HEK293 (cell line): ENCODE data around the gene ZNF442.

ENCODE experiments used
- BCL11A ChIP-seq: fragments of 450-650 bp; formaldehyde crosslinking; IDR thresholded peaks from 2 replicates; pipeline ENCODE4 v1.5.1; 2016; ENCODE audit warnings: low read depth, missing biosample characterization, missing genetic modification characterization
- FEZF1 ChIP-seq: fragments of 450-650 bp; formaldehyde crosslinking; IDR thresholded peaks from 2 replicates; pipeline ENCODE4 v1.5.1; 2016; ENCODE audit warnings: missing biosample characterization, missing genetic modification characterization
- GLIS1 ChIP-seq: fragments of 450-650 bp; formaldehyde crosslinking; IDR thresholded peaks from 2 replicates; pipeline ENCODE4 v1.5.1; 2016; ENCODE audit warnings: missing biosample characterization, missing genetic modification characterization
- PRDM1 ChIP-seq: fragments of 450-650 bp; formaldehyde crosslinking; IDR thresholded peaks from 2 replicates; pipeline ENCODE4; 2016; ENCODE audit warnings: missing biosample characterization, missing genetic modification characterization
- ZBTB21 ChIP-seq: fragments of 450-650 bp; formaldehyde crosslinking; IDR thresholded peaks from 2 replicates; pipeline ENCODE4 v1.5.1; 2017; ENCODE audit warnings: missing biosample characterization, missing genetic modification characterization
- ZEB2 ChIP-seq: fragments of 450-650 bp; formaldehyde crosslinking; IDR thresholded peaks from 2 replicates; pipeline ENCODE4 v1.5.1; 2016; ENCODE audit warnings: missing biosample characterization, missing genetic modification characterization
- ZFP41 ChIP-seq: fragments of 450-650 bp; formaldehyde crosslinking; IDR thresholded peaks from 2 replicates; pipeline ENCODE4 v1.5.1; 2016; ENCODE audit warnings: missing biosample characterization, missing genetic modification characterization, borderline replicate concordance
- ZNF132 ChIP-seq: fragments of 450-650 bp; formaldehyde crosslinking; IDR thresholded peaks from 2 replicates; pipeline ENCODE4 v1.5.1; 2017; ENCODE audit warnings: missing biosample characterization, missing genetic modification characterization, borderline replicate concordance
- ZNF19 ChIP-seq: fragments of 450-650 bp; formaldehyde crosslinking; IDR thresholded peaks from 2 replicates; pipeline ENCODE4; 2016; ENCODE audit warnings: missing biosample characterization, missing genetic modification characterization, low read depth
- ZNF221 ChIP-seq: fragments of 450-650 bp; formaldehyde crosslinking; IDR thresholded peaks from 2 replicates; pipeline ENCODE4 v1.5.1; 2017; ENCODE audit warnings: missing biosample characterization, missing genetic modification characterization, borderline replicate concordance
- ZNF302 ChIP-seq: fragments of 450-650 bp; formaldehyde crosslinking; IDR thresholded peaks from 2 replicates; pipeline ENCODE4 v1.5.1; 2016; ENCODE audit warnings: missing biosample characterization, missing genetic modification characterization, low read depth
- ZNF324 ChIP-seq: fragments of 450-650 bp; formaldehyde crosslinking; IDR thresholded peaks from 2 replicates; pipeline ENCODE4 v1.5.1; 2016; ENCODE audit warnings: missing biosample characterization, missing genetic modification characterization
- ZNF391 ChIP-seq: fragments of 450-650 bp; formaldehyde crosslinking; IDR thresholded peaks from 2 replicates; pipeline ENCODE4 v1.5.1; 2016; ENCODE audit warnings: low read depth, missing biosample characterization, missing genetic modification characterization, borderline replicate concordance
- ZNF629 ChIP-seq: fragments of 450-650 bp; formaldehyde crosslinking; IDR thresholded peaks from 2 replicates; pipeline ENCODE4 v1.5.1; 2017; ENCODE audit warnings: missing biosample characterization, missing genetic modification characterization
- ZNF777 ChIP-seq: fragments of 450-650 bp; formaldehyde crosslinking; IDR thresholded peaks from 2 replicates; pipeline ENCODE4 v1.5.1; 2017; ENCODE audit warnings: missing biosample characterization, missing genetic modification characterization, borderline replicate concordance
- ZSCAN30 ChIP-seq: fragments of 450-650 bp; IDR thresholded peaks from 2 replicates; pipeline ENCODE4 v1.5.1; 2018; ENCODE audit warnings: missing biosample characterization, mild to moderate bottlenecking, missing genetic modification characterization, moderate library complexity
- TF ChIP-seq, protein P1 (sequence below): fragments of 450-650 bp; formaldehyde crosslinking; IDR thresholded peaks from 2 replicates; pipeline ENCODE4 v1.5.1; 2016; ENCODE audit warnings: missing biosample characterization, missing genetic modification characterization, borderline replicate concordance
- TF ChIP-seq, protein P2 (sequence below): fragments of 450-650 bp; IDR thresholded peaks from 2 replicates; pipeline ENCODE4 v1.5.1; 2018; ENCODE audit warnings: missing biosample characterization, mild to moderate bottlenecking, missing genetic modification characterization
- TF ChIP-seq, protein P3 (sequence below): fragments of 450-650 bp; formaldehyde crosslinking; IDR thresholded peaks from 2 replicates; pipeline ENCODE4 v1.5.1; 2016; ENCODE audit warnings: missing biosample characterization, missing genetic modification characterization
- TF ChIP-seq, protein P4 (sequence below): fragments of 450-650 bp; formaldehyde crosslinking; IDR thresholded peaks from 2 replicates; pipeline ENCODE4 v1.5.1; 2016; ENCODE audit warnings: missing biosample characterization, missing genetic modification characterization, low read depth
- TF ChIP-seq, protein P5 (sequence below): fragments of 450-650 bp; formaldehyde crosslinking; IDR thresholded peaks from 2 replicates; pipeline ENCODE4 v1.5.1; 2016; ENCODE audit warnings: missing biosample characterization, missing genetic modification characterization
- TF ChIP-seq, protein P6 (sequence below): fragments of 450-650 bp; formaldehyde crosslinking; IDR thresholded peaks from 2 replicates; pipeline ENCODE4 v1.5.1; 2017; ENCODE audit warnings: missing biosample characterization, missing genetic modification characterization

Gene ZNF442

DNA sequence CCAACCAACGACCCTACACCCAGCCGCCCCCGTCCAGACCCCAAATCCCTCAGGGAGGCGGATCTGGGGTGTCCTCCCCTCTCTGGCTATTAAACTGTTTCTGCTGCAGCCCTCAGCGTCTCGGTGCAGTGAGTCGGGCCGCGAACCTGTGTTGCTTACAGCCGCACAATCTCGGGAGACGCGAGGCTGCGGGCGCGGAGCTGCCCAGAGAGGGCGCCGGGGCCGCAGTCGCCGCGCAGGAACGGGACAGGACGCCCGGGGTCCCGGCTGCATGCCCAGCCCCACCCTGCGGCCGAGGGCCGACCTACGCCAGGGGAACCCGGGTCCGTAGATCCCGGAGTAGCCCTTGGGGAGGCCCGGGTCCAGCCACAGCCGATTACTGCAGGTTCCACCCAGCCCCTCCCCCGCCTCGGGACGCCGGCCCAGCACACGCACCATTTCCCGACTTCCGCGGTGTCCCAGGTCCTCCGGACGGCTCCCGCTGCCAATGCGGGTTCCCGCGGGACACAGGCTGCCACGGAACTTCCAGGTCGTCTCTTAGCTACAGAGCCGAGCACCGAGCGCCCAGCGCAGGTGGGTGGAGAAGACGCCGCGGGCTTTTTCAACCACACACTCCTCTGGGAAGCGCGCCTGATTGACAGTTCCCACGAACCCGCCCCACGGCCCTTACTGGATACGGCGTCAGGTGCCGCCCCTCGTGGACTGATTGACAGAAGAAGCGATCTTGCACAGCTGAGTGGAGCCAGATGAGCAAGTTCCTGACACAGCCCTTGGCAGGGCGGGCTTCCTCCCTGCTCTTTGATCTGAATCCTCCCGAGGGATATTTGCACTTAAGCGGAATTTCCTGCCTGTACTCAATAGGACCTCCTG, 35.4 kb upstream of the ZNF442 start, which contains the start of gene ZNF799 (continued):
- TF ChIP-seq, protein P1, sequence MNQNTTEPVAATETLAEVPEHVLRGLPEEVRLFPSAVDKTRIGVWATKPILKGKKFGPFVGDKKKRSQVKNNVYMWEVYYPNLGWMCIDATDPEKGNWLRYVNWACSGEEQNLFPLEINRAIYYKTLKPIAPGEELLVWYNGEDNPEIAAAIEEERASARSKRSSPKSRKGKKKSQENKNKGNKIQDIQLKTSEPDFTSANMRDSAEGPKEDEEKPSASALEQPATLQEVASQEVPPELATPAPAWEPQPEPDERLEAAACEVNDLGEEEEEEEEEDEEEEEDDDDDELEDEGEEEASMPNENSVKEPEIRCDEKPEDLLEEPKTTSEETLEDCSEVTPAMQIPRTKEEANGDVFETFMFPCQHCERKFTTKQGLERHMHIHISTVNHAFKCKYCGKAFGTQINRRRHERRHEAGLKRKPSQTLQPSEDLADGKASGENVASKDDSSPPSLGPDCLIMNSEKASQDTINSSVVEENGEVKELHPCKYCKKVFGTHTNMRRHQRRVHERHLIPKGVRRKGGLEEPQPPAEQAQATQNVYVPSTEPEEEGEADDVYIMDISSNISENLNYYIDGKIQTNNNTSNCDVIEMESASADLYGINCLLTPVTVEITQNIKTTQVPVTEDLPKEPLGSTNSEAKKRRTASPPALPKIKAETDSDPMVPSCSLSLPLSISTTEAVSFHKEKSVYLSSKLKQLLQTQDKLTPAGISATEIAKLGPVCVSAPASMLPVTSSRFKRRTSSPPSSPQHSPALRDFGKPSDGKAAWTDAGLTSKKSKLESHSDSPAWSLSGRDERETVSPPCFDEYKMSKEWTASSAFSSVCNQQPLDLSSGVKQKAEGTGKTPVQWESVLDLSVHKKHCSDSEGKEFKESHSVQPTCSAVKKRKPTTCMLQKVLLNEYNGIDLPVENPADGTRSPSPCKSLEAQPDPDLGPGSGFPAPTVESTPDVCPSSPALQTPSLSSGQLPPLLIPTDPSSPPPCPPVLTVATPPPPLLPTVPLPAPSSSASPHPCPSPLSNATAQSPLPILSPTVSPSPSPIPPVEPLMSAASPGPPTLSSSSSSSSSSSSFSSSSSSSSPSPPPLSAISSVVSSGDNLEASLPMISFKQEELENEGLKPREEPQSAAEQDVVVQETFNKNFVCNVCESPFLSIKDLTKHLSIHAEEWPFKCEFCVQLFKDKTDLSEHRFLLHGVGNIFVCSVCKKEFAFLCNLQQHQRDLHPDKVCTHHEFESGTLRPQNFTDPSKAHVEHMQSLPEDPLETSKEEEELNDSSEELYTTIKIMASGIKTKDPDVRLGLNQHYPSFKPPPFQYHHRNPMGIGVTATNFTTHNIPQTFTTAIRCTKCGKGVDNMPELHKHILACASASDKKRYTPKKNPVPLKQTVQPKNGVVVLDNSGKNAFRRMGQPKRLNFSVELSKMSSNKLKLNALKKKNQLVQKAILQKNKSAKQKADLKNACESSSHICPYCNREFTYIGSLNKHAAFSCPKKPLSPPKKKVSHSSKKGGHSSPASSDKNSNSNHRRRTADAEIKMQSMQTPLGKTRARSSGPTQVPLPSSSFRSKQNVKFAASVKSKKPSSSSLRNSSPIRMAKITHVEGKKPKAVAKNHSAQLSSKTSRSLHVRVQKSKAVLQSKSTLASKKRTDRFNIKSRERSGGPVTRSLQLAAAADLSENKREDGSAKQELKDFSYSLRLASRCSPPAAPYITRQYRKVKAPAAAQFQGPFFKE (tag by site-specific recombination), result no peak
- TF ChIP-seq ZEB2 (tag by site-specific recombination) (peak; percentile 83), ZNF324 (no peak), ZNF19 (tag by site-specific recombination) (no peak), ZSCAN30 (tag by site-specific recombination) (no peak; the same call in 1 of the 2 replicates), ZBTB21 (no peak), BCL11A (tag by site-specific recombination) (no peak), ZNF221 (tag by site-specific recombination) (no peak), ZNF629 (tag by site-specific recombination) (no peak; the same call in none of the 2 replicates), ZNF302 (no peak), ZNF391 (tag by site-specific recombination) (no peak), GLIS1 (tag by site-specific recombination) (no peak), ZFP41 (tag by site-specific recombination) (no peak), PRDM1 (tag by site-specific recombination) (no peak), ZNF777 (tag by site-specific recombination) (no peak), FEZF1 (tag by site-specific recombination) (no peak), ZNF132 (tag by site-specific recombination) (no peak)
- TF ChIP-seq, protein P2, sequence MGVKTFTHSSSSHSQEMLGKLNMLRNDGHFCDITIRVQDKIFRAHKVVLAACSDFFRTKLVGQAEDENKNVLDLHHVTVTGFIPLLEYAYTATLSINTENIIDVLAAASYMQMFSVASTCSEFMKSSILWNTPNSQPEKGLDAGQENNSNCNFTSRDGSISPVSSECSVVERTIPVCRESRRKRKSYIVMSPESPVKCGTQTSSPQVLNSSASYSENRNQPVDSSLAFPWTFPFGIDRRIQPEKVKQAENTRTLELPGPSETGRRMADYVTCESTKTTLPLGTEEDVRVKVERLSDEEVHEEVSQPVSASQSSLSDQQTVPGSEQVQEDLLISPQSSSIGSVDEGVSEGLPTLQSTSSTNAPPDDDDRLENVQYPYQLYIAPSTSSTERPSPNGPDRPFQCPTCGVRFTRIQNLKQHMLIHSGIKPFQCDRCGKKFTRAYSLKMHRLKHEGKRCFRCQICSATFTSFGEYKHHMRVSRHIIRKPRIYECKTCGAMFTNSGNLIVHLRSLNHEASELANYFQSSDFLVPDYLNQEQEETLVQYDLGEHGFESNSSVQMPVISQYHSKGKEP (tag by site-specific recombination), result no peak
- TF ChIP-seq, protein P3, sequence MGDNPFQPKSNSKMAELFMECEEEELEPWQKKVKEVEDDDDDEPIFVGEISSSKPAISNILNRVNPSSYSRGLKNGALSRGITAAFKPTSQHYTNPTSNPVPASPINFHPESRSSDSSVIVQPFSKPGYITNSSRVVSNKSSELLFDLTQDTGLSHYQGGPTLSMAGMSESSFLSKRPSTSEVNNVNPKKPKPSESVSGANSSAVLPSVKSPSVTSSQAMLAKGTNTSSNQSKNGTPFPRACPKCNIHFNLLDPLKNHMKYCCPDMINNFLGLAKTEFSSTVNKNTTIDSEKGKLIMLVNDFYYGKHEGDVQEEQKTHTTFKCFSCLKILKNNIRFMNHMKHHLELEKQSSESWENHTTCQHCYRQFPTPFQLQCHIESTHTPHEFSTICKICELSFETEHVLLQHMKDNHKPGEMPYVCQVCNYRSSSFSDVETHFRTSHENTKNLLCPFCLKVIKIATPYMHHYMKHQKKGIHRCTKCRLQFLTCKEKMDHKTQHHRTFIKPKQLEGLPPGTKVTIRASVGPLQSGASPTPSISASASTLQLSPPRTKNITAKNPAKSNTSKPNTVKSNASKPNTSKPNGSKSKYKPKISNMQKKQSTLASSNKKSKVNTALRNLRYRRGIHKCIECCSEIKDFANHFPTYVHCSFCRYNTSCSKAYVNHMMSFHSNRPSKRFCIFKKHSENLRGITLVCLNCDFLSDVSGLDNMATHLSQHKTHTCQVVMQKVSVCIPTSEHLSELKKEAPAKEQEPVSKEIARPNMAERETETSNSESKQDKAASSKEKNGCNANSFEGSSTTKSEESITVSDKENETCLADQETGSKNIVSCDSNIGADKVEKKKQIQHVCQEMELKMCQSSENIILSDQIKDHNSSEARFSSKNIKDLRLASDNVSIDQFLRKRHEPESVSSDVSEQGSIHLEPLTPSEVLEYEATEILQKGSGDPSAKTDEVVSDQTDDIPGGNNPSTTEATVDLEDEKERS (tag by site-specific recombination), result no peak
- TF ChIP-seq, protein P4, sequence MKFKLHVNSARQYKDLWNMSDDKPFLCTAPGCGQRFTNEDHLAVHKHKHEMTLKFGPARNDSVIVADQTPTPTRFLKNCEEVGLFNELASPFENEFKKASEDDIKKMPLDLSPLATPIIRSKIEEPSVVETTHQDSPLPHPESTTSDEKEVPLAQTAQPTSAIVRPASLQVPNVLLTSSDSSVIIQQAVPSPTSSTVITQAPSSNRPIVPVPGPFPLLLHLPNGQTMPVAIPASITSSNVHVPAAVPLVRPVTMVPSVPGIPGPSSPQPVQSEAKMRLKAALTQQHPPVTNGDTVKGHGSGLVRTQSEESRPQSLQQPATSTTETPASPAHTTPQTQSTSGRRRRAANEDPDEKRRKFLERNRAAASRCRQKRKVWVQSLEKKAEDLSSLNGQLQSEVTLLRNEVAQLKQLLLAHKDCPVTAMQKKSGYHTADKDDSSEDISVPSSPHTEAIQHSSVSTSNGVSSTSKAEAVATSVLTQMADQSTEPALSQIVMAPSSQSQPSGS, result no peak
- TF ChIP-seq, protein P5, sequence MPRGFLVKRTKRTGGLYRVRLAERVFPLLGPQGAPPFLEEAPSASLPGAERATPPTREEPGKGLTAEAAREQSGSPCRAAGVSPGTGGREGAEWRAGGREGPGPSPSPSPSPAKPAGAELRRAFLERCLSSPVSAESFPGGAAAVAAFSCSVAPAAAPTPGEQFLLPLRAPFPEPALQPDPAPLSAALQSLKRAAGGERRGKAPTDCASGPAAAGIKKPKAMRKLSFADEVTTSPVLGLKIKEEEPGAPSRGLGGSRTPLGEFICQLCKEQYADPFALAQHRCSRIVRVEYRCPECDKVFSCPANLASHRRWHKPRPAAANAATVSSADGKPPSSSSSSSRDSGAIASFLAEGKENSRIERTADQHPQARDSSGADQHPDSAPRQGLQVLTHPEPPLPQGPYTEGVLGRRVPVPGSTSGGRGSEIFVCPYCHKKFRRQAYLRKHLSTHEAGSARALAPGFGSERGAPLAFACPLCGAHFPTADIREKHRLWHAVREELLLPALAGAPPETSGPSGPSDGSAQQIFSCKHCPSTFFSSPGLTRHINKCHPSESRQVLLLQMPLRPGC, result no peak
- TF ChIP-seq, protein P6, sequence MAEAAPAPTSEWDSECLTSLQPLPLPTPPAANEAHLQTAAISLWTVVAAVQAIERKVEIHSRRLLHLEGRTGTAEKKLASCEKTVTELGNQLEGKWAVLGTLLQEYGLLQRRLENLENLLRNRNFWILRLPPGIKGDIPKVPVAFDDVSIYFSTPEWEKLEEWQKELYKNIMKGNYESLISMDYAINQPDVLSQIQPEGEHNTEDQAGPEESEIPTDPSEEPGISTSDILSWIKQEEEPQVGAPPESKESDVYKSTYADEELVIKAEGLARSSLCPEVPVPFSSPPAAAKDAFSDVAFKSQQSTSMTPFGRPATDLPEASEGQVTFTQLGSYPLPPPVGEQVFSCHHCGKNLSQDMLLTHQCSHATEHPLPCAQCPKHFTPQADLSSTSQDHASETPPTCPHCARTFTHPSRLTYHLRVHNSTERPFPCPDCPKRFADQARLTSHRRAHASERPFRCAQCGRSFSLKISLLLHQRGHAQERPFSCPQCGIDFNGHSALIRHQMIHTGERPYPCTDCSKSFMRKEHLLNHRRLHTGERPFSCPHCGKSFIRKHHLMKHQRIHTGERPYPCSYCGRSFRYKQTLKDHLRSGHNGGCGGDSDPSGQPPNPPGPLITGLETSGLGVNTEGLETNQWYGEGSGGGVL (tag by site-specific recombination), result peak; percentile 27; the same call in 1 of the 2 replicates
